ENCODE data around the gene UBR2.
"Not testable (repeated sequence)": the region's sequence is repeated elsewhere in the genome, so short reads cannot be mapped to it uniquely, and the experiment has no call there.

UBR2 gene

DNA sequence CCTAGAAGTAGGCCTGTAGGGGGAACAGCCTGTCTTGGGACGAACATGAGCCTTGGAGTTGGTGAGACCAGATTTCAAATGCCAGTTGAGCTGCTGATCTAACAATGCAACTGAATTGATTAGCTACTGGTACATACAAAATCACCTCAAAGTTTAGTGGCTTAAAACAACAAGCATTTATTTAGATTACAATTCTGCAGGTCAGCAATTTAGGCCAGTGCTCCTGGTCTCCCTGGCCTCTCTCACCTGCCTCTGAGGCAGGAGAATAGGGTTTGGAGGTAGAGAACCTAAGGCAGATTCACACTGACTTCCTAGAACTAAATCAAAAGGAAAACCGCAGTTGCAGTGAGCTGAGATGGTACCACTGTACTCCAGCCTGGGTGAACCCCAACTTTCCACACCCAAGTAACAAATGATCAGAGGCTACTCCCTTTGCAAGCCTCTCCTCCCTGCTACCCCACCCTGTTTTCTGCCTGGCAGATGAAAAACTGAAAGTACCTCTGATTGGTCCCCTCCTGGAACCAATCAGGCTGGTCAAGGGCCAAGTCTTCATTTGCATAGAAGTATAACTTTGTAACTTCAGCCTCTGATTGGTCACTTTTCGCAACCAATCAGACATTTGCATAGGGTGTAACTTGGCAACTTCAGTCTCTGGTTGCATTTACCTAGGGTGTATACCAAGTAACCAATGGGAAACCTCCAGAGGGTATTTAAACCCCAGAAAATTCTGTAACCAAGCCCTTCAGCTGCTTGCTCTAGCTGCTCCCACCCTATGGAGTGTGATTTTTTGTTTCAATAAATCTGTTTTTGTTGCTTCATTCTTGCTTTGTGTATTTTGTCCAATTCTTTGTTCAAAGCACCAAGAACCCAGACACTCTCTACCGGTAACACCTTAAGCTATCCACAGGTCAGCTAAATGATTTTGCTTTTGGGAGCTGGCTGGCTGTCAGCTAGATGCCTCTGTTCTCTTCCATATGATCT, 8.1 kb upstream of the UBR2 start:
- DNase-seq = no peak

- no peak for DNase-seq
Measured at GRCh38 chr6:42556462-42556861, 7.4 kb upstream of the UBR2 start.

- DNase-seq = not testable (repeated sequence)
Measured at GRCh38 chr6:42559276-42559675, 4.6 kb upstream of the UBR2 start.

DNA sequence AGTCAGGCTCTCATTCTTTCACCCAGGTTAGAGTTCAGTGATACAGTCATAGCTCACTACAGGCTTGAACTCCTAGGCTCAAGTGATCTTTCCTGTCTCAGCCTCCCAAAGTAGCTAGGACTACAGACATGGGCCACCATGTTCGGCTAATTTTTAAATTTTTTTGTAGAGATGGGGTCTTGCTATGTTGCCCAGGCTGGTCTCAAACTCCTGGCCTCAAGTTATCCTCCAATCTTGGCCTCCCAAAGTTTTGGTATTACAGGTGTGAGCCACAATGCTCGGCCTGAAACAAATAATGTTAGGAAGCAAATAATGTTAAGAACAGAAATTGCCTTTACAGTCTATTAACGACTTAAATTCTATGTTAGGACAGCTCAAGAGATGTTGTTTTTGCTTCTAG, 1.8 kb upstream of the UBR2 start:
- no peak for DNase-seq

DNA sequence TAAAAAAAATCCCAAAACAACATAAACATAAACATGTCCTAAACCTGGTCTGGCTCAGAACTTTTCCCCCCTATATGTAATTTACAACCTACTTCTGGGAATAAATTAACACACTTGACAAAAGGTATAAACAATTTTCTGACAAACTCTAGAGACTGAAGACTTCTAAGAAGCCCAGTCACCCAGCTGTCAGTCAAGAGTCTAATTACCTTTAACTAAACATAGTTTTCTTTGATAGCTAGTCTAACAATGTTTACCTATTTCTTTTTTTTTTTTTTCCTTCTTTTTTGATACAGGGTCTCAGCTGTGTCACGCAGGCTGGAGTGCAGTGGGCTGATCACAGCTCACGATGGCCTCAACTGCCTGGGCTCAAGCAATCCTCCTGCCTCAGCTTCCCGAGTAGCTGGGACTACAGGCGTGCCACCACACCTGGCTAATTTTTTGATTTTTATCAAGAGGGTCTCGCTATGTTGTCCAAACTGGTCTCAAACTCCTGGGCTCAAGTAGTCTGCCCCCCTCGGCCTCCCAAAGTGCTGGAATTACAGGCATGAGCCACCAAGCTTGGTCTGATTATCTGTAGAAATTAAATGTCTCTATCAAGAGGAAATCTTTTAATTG, 932 bp upstream of the UBR2 start:
- DNase-seq = no peak

- no peak for DNase-seq
Measured at GRCh38 chr6:42564506-42564825, 637 bp downstream of the UBR2 start.

DNA sequence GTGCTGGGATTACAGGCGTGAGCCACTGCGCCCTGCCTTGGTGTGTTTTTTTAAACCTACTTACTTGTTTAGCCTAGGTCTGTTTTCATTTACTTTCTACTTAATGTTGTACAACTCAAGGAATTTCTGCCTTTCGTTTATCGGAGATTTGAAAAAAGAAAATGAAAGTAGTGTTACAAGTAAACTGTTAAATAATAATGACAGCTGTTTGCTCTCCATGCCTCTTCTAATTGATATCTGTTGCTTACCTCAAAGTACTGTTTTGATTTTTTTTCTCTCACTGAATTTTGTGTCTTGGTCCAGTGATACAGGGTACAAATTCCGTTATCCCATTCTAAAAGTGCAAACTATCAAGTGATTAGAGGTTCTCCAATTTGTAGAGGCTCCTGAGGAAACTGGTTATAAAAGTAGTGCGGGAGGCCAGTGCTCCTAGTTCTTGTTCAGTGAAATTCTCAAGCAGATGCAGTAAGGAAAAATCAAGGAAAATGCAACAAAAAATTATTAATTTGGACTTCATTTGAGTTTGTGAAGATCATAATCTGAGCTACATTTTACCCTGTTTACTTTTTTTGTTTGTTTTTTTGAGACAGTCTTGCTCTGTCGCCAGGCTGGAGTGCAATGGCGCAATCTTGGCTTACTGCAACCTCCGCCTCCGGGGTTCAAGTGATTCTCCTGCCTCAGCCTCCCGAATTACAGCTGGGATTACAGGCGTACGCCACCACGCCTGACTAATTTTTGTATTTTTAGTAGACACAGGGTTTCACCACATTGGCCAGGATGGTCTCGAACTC, 2.2 kb downstream of the UBR2 start:
- no peak for DNase-seq

- DNase-seq = no peak
Measured at GRCh38 chr6:42566614-42567208, 2.9 kb downstream of the UBR2 start.

GRCh38 chr6:42567237-42567636, 3.4 kb downstream of the UBR2 start:
- DNase-seq = not testable (repeated sequence)

DNA sequence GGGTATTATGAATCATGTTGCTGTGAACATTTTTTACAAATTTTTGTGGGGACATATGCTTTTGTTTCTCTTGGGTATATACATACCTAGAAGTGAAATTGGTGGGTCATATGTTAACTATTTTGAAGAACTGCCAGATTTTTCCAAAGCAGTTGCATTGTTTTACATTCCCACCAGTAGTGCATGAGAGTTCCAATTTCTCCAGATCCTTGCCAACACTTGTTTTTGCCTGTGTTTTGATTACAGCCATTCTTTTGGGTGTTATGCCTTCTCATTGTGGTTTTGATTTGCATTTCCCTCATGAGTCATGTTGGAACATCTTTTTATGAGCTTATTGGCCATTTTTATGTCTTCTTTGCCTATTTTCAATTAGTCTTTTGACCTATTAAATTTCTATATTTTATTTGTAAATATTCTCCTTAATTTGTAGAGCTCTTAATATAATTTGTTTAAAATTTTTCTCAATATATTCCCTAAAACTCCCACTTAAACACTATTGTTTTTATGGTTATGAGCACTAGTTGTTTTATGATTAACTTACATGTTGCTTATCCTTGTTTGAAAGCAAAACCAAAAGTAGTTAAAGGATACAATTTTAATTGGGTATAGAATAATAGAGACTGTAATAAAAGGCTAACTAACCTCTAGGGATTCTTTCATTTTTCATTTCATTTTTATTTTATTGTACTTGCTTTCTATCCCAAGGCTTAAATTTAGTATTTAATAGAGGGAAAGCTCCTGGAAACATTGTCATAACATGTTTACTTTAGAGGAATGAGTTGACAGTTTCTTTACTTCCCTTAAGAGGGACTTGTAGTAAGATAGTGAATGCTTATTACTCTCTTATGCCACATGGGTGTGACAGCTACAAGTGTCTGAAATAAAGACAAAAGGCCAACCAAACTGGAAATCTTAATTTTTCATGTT, 5.5 kb downstream of the UBR2 start:
- DNase-seq = no peak

DNA sequence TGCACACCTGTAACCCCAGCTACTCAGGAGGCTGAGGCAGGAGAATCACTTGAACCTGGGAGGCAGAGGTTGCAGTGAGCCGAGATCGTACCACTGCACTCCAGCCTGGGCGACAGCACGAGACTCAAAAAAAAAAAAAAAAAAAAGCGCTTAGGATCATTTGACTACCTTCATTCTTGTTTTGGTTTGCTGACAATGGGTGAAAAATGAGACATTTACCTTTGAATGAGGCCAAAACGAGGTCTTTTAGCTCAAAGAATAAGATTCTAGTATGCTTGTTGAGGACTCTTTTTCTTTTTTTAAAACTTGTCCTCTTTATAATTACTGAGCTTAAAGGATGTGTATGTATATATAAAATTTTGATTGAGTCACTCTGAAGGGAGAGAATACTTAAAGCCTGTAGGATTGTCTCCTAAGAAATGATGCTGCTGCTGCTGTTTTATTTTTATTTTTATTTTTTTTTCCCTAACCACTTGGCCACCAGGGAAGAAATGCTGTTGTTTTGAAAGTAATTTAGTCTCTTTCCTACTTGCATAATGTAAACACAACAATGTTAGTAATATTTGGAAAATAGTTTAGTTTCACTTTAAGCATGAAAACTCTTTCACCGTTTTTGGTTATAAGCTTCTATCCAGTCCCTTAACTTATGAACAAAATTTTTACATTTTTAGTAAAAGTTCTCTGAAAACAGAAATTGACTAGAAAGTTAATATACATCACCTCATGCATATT, 7.9 kb downstream of the UBR2 start:
- no peak for DNase-seq

DNA sequence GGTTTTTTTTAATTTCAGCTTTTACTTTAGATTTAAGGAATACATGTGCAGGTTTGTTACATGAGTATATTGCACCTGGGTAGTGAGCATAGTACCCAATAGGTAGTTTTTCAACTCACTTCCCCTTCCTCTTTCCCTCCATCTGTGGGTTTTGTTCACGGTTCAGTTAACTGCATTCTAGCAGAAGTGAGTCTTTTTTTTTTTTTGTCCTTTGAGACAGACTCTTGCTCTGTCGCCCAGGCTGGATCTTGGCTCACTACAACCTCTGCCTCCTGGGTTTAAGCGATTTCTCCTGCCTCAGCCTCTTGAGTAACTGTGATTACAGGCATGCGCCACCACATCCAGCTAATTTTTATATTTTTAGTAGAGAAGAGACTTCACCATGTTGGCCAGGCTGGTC, 8.7 kb downstream of the UBR2 start:
- no peak for DNase-seq

DNA sequence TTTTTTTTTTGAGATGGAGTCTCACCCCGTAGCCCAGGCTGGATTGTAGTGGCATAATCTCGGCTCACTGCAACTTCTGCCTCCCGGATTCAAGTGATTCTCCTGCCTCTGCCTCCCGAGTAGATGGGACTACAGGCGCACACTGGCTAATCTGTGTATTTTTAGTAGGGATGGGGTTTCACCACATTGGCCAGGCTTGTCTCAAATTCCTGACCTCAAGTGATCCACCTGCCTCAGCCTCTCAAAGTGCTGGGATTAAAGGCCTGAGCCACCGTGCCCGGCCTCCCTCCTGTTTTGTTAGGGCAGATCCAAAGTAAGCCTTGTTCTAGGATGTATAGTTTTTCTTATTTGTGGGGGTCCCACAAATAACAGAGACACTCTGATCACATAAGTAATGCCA, 12.7 kb downstream of the UBR2 start:
- not testable (repeated sequence) for DNase-seq

DNA sequence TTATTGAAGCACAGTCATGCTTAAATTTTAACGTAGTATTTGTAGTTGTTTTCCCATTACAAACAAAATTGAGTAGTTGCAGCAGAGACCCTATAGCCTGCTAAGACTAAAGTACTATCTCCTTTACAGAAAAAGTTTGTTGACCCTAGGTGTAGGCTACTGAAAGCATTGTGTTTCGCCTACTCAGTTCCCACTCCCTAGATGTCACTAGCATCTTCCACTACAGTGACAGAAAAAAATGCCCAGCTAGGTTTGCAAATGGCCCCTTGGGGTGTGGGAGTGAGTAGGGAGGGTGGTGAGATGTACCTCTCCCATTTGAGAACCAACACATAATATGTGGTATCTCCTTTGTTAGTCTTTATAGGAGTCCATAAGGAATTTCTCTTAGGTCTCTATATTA, 34.5 kb downstream of the UBR2 start:
- no peak for DNase-seq

GRCh38 chr6:42599558-42599957, 35.7 kb downstream of the UBR2 start:
- DNase-seq = no peak

DNA sequence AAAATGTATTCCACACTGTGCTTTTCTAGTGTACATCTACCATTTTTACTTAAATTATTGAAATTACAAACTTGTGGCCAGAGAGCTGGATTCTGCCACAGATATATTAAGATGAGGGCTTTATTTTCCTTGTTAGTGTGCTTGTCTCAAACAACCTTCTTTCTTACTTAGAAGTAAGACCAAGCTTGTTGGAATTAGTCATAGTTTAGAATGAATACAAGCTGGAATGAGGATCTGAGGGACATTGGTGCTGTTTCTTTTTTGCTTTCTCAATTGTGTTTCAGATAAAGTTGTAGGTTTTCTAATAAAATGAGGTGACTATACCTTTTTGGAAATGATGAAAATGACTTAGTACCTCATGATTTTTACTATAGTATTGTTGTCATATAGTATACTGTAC, 40.3 kb downstream of the UBR2 start:
- DNase-seq = no peak

DNA sequence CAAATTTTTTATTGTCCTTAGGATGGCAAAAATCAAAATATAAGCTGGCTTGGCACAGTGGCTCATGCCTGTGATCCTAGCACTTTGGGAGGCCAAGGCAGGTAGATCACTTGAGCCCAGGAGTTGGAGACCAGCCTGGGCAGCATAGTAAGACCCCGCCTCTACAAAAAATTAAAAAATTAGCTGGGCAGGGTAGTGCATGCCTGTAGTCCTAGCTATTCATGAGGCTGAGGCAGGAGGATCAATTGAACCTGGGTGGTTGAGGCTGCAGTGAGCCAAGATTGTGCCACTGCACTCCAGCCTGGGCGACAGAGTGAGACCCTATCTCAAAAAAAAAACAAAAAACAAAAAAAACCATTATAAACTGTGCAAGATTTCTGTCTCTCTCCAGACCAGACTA, 40.9 kb downstream of the UBR2 start:
- DNase-seq = not testable (repeated sequence)

- no peak for DNase-seq
Measured at GRCh38 chr6:42610416-42610815, 46.6 kb downstream of the UBR2 start.

GRCh38 chr6:42615518-42615917, 51.7 kb downstream of the UBR2 start:
- no peak for DNase-seq

DNA sequence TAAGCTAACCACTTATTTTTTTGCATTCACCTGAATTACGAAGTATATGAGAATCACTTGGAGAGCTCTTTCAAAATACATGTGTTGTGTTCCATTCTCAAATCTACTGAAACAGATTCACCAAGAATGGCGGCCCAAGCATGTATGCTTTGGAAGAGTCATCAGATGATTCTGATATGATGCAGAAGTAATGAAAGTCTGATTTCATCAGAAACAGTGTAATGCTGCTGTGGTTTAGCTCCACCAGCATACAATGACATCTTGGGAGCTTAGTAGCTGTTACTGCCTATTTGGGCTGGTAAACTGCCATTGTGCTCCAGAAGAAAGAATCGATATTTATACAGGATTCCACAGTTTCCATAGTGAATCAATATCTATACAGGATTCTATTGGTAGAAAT, 52.9 kb downstream of the UBR2 start:
- DNase-seq = no peak

DNA sequence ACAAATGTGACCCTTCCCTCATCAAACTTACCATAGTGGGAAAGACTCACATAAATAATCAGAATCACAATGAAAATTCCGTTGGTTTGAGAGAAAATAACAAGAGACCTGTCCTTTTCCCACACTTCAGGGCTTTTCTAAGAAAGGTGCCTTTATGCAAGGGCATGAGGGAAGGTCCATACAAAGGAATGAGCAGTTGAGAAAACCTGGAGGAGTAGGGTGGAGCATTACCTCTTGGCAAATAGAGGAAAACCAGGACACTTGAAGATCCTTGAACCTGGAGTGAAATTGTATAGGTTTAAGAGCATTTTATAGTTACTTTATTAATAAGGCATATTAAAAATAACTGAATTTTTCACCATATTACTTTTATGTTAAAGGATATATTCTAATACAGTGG, 54.3 kb downstream of the UBR2 start:
- no peak for DNase-seq
